ENCODE results near the gene PDE4D.

The PDE4D gene

DNA sequence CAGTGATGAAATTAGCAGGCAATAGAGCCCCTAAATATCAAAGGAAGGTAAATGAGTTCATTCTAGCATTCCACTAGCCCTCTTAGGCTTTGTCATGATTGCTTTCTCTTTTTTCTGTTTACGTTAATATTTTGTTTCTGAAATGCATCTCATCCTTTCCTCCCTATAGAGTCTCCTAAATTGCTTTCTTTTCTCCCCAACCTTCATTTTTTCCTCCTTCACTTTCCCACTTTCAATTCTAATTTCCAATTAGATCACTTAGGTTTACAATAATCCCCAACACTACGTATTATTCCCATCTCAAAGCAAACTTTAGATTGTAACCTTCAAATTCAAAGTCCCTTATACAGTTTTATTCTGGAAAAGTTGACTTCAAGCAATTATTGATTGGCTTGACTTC, 751.4 kb downstream of the PDE4D start:
- DNase-seq (ENCODE audit: low read depth, low spot score): no peak

DNA sequence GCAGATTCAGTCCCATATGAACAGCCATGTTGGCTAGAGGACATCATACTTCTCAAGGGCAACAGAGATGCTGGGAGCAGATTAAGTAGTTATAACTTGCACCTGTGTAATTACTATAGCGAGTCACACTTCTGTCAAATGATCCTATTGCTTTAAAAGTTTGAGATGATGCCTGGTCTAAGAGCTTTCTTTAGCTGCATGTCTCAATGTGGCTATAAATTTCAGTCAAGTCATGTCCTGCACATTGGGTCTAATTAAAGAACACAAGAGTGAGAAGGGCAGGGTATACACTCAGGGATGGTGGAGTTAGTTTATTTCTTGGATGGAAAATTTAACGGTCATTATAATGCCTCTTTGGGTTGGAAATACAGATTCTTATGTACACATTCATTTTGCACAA, 753.4 kb downstream of the PDE4D start:
- no peak for DNase-seq (ENCODE audit: low read depth, low spot score)

DNA sequence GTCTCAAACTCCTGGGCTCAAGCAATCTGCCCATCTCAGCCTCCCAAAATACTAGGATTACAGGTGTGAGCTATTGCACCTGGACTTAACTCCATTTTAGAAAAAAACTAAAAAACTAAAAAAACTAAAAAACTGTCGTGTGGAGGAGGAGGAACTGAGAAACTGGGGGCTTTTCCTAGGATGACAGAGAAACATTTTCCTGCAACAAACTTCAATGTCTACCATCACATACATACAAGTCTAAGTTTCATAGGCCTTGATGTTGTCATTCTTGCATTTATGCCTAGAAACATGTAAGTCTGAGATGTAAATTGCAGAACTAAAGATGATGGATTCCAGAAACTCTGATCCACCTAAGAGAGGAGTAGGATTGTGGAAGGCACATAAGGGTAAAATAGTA, 753.8 kb downstream of the PDE4D start:
- no peak for DNase-seq (ENCODE audit: low read depth, low spot score)

DNA sequence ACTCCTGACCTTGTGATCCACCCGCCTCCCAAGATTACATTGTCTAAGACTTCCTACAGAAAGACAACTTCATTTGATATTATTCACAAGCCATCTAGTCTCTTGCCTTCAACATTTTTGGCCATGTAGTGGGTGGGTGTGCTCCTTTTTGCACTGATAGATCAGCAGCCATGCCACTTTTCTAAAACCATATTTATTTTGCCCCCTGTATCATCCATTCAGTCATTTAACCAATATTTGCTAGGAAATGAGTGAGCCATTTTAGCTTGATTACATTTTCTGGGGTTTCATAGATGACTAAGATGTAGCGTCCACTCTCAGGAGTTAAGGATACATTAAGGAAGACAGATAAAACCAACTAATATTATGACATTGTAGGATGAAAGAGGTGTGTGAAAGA, 755.0 kb downstream of the PDE4D start:
- no peak for DNase-seq (ENCODE audit: low read depth, low spot score)

DNA sequence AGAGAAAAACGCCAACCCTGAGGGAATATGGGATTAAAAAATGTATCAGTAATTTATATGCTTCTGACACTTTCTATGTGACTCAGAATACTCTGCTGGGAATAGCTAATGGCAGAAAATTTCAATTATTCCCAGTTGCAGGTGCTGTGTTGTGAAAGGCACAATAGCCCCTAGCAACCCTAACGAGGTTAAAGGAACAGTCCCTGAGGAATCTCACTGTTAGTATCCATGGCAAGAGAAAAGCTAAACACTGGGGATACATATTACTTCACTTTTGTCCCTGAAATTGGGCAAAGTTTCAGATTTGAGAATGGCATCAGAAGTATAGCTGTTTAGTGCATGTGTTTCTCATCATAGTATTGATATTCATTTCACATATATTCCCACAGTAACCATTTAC, 755.7 kb downstream of the PDE4D start:
- no peak for DNase-seq (ENCODE audit: low read depth, low spot score)

DNA sequence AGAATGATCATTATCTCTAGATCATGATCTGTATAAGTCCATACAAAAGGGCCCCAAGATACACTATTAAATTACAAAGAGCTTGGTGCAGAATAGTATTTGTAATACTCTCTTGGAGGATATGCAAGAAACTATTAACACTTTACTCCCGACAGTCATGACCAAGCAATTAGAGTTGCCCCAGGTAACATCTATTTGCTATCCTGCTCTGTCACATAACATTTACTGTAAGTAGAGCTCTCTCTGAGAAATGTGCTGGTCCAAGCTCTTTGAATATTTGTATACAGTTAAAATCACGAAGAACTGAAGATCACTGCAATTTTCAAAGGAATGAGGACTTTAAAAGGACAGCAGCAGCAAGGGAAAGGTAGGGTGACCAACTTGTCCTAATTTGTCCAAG, 757.0 kb downstream of the PDE4D start:
- DNase-seq (ENCODE audit: low read depth, low spot score): no peak

DNA sequence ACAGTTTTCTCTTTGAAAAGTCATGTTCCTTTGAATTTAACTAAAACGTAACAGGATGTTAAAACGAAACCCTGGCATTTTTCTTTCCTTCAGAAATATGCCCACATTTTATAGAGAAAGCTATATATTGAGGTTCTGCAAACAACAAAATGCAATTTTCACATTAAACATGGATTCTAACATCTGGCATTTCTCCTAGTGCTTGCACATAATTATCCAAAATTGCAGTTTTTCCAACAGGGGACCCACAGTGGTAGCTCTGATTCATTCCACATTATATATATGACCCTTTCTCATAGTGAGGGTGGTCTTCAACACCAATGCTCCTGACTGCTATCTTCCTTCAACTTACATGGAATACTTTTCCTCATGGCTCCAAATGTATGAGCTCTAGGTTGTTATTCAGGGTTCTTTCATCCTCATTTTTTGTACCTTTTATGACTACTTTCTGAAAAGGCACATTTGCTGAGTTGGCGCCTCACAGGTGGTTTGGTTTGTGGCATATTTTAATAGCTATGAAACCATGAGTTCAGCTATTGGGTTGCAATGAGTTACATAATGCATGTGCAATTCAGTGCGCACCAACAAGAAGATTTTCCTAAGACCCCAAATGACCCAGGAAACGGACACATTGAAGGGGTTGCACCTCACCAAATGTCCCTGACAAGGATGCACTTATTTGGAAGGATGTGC, 758.9 kb downstream of the PDE4D start:
- DNase-seq (ENCODE audit: low read depth, low spot score): no peak

DNA sequence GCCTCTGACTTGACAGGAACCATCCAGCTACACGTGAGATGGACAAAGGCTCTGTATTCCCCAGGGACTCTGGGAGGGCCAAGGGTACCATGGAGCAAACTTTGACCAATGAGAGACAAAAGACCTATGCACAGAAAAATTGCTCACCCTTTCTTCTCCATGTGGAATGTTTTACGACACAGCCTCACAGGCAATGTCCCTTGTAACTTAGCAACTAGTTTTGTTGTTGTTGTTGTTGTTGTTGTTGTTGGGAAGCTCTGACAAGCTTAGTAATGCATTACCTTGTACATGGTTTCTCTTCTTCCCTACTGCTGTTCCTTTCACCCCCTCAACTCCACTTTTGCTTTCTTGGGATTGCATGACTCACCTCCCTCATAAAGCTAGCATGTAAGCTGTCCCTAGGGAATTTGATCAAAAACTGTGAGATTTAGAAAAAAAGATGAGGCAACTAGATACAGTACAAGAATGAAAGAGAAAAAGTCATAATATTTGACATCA, 759.7 kb downstream of the PDE4D start:
- DNase-seq (ENCODE audit: low read depth, low spot score): no peak

DNA sequence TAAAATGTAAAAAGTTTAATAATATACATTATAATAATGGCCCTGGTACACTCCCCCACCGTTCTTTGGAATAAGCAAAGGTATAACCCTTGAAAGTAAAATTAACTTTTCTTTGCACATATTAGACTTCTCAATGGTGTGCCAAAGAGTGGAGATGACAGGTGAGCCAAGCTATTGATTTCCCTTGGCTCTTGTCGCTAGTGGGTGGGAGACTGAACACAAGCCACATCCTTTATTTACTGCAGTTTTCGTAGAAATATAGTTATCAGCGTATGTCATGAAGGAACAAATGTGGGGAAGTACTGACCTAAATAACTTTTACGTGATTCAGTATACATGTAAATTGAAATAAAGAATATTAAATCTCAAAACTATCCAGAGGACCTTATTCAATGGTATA, 761.4 kb downstream of the PDE4D start:
- DNase-seq (ENCODE audit: low read depth, low spot score): no peak

DNA sequence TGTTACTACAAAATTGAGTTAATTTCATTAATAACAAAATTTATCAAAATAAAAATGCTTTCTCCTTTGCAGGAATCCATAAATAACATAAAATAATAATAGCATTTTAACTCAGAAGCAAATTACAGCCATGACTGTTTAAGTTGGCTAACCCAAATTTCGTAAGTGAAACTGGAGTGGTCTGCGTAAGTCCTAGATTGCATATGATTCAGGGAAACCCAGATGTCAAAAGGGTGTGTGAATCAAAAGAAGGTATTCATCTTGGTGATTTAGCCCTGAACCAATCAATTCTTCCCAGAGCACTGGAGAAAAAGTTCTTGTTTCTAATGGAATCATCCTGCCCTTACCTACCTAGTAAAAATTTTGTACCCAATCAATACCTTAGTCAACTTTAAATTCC, 763.1 kb downstream of the PDE4D start:
- no peak for DNase-seq (ENCODE audit: low read depth, low spot score)

DNA sequence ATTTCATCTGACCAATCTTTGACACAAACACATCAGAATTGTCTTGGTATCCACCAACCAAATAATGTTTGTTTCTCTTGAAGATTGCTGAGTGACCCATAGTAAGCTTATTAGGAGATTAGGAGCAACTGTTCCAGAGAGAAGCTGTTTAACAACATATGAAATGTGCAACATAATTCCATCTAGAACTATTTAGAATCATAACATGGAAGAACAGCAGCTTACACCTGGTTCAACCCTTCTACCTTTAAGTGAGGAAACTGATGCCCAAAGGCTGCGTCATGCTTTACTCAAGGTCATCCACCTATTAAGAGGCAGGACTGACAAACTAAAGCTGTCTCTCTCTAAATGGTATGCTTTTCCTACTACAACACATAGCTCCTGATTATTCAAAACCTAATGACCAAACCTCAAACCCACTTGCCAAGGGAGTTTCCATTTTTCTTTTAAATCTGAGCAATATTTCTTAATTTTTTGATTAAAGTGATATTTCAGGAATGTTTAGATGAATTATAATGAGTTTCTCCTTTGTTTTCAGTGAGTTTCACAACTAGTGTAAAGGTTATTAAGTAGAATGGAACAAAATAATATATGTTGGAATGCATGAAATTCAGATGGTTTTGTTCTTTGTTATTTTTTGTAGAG, 764.8 kb downstream of the PDE4D start:
- no peak for DNase-seq (ENCODE audit: low read depth, low spot score)

DNA sequence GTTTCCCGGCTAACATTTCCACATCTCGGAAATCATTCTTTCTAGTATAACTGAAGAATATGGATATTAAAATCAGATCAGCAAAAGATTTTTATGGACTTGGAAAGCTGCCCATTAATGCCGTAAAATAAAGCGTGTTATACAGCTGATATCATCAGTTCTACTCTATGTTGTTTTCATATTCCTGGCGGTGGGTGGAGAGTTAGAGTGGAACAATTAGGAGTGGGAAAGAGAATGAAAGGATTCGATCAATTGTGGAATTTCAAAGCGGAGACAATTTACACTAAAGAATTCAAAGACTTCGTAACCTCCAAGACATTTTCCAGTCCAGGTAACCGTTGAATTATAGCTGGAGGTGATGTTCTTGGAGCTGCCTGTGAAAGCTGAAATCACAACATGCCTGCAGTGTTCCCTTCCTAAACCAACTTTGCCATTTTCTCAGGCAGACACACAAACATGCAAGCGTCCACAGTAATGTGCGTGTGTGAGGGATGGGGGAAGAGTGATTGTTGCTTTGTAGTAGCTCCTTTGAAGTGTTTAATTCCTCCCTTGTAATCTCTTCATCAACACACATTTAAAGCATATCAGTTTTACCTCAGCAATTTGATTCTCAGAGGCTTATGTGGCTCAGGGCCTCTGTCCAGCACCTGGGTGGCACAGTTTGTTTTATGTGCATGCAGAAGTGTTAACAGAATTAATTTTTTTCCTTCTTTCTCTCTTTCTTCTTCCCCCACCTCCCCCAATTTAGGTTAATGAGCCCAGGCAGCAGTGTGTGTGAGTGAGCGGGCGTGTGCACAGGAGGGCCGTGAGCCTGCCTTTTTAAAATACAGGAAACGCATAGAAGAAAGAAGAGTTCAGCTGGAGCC, 766.6 kb downstream of the PDE4D start:
- DNase-seq (ENCODE audit: low read depth, low spot score): peak; percentile 61

DNA sequence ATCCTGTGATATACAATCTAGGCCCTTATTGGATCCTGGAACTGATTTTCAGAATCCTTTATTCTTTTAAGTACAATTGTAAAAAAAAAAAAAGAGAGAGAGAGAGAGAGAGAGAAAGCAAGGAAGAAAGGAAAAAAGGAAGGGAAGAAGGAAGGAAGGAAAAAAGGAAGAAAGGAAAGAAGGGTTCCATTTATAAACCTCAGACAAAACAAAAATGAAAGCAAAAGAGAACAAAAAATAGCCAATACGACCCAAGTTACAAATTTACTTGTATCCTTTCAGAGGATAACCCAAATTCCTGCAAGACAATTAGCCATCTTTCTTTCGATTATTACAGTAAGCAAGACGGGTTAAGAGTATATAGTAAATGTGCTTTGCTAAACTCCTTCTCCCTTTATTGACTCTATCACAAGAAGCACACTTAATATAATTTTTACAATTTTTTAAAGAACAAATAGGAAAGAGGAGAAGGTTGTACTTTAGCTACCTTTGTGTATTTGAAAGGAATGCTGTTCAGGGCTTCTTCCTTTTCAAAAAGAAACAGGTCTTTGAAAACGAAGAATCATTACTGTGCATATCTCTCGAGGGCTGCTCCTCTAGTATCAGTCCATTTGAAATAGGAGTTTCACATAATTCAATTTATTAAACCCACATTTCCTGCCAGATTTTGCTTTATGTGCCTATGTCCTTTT, 767.4 kb downstream of the PDE4D start:
- no peak for DNase-seq (ENCODE audit: low read depth, low spot score)

DNA sequence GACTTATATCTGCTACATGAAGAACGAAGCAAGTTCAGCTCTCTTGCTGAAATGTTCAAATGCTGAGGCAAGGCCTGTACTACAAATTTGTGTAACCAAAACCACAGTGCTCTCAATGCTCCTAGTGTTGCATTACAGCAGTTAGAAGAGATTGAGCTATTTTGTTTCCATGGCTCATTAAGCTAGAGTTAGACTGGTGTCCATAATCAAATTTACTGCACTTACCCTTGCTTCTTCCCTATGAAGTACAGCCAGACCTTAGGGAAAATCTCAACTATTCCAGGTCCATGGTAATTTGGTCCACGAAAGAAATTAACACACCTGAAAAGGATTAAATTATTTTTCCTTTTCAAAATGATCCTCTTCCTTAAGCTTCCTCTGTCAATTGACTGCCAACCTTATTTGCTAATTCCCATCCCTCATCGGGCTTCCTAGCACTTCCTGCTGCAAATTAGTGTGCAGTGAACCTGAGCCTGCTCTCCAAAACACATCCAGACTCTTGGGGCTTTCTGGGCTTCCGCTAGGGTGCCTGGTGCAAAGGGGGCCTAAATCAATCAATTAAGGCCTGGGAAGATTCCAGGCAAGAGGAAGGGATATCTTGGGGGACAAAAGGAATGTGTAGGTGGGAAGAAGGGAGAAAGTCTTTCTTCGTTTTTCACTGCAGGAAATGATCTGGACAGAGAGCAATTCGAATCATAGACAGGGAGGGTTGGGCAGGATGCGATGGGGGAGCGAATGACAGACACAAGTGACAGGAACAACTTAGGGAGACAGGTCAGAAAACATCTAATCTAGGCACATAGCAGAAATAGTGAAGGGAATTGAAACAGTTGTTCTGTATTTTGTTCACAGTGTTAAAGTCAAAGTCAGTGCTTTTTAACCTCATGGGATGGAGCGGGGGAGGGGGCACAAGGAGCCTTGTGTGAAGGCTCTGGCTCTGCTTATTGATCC, 768.2 kb downstream of the PDE4D start:
- DNase-seq (ENCODE audit: low read depth, low spot score): peak; percentile 20

DNA sequence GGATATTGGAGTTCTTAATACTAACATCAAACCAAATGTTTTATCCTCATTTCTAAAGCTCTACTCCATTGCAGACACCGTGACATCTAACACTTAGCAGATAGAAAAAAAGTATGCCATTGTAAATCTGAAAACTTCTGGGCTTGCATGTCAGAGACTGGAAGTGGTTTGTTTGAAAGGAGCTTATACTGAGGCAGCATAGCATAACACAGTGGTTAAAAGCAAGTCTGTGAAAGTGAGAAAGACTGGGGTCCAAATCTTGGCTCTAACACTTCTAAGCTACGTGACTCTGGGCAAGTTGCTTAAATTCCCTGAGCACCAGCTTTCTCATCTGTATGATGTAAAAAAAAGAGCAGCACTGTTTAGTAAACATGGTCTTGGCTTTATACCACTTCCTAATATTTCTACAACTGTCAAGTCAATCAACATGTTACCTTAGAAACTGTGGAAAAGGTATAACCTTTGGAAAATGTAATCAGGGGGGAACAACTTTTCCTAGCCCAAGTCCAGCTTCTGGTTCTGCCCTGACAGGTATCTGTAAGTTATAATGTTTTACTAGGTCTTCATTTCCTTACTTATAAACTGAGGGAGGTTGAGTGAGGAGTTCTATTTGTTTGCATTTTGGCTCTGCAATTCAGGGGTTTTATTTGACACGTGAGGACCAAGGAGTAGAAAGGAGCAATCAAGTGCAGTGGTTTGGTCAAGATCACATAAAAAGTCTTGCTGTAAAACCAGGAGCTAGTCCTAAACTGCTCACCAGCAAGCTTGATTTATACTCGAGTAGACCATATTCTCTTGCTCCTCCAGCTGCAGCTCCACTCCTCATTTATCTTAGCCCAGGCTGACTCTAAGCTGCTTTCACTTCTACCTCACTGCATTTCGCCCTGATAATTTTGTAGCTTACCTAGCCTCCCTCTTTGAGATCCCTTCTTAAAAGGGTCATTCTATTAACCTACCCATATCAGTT, 769.6 kb downstream of the PDE4D start:
- no peak for DNase-seq (ENCODE audit: low read depth, low spot score)

DNA sequence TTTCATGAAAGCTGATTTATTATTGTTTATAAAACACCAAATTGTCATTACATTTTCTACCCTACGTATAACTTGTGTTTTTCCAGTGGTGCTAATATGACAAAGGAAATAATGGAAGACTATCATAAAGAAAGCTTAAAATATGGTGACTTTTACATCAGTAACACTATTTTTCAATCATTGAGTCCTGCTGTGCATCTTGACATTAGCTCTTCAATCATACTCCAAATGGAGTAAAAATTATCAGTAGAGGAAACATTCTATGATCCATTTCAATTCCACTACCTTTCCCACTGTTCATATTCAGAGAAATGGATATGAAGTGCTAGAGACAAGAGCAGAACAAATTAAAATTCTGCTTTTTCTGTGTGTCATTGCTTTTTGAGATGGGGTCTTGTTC, 774.0 kb downstream of the PDE4D start:
- DNase-seq (ENCODE audit: low read depth, low spot score): no peak

DNA sequence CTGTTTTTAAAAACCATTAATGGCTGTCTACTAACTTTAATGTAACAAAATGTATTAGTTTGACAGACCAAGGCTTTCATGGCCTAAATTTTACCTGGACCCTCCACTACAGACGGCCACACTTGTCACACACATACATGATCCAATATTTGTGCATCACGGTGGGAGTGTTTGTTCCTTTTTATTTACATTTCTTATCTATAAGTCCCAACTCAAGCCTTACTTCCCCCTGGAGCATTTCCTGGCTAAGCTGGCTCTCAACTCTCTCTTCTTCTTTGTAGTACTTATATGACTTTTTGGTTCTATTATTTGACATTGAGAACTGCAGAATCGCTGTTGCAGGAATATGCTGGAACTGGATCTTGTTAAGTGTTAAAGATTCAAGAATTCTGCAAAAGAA, 776.2 kb downstream of the PDE4D start:
- DNase-seq (ENCODE audit: low read depth, low spot score): no peak

DNA sequence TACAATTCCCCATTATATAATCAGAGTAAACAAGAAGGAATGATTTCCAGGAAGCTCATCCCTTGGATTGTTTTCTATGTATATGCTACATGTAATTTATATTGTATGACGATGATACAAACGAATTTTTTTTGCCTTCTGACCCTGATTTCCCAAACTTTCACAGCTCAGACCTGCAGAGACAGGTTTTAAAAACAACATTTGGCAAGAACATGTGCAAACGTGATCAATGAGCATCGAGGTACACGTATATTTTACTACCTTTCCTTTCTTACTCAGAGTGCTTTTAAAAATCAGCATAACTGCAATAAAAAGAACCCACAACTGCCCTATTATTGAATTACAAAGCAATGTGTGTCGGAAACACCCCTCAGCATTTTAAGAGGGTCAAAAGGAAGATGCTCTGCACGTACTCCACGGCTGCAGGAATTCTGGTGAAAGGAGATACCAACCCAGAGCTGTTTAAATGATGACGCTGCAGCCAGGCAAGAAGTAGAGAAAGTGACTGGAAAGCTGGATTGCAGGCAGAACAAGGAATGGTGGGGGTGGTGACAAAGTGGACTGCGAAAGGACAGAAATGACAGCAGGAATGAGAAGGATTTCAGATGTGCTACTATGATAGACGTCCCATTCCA, 777.2 kb downstream of the PDE4D start:
- DNase-seq (ENCODE audit: low read depth, low spot score): peak; percentile 26

DNA sequence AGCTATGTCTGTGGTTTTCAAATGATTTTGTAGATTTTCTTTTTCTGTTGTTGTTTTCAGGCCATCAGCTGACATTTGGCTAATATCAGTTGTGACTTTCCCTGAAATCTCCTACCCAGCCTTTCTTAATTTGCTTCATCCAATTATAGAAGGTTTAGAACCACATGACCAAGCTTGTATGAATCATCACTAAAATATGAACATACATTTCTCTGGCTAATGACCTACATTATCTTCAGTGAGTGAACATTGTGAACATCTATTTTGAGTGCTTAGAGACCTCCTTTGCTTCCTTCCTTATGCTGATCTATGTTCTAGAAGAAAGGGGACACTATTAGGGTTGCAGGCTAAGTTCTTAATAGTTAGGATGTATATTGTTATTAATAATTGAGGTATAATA, 778.2 kb downstream of the PDE4D start:
- no peak for DNase-seq (ENCODE audit: low read depth, low spot score)
